Glutamatergic neuron (in vitro differentiated cells): ENCODE data around the gene NAPA. TPM values are rescaled to one million over a fixed set of nuclear protein-coding genes. Genes with fewer than 3 reads are reported as not detected.
A peak's percentile ranks its signal among the peaks of the same experiment; 100 is the strongest.

Source experiments
- DNase-seq: peaks from one replicate; pipeline ENCODE4 v3.0.0; 2022
- H3K27ac Mint-ChIP-seq: one replicate; pipeline ENCODE4 v1.8.0; 2020; ENCODE audit warnings: mild to moderate bottlenecking, mixed read lengths, inconsistent platforms; ENCODE audit not compliant: unreplicated experiment
- H3K27me3 Mint-ChIP-seq: one replicate; pipeline ENCODE4 v1.8.0; 2020; ENCODE audit warnings: mild to moderate bottlenecking, moderate library complexity, mixed read lengths, inconsistent platforms; ENCODE audit not compliant: unreplicated experiment
- H3K36me3 Mint-ChIP-seq: one replicate; pipeline ENCODE4 v1.8.0; 2020; ENCODE audit warnings: mild to moderate bottlenecking, mixed read lengths, inconsistent platforms; ENCODE audit not compliant: unreplicated experiment
- H3K4me1 Mint-ChIP-seq: one replicate; pipeline ENCODE4 v1.8.0; 2020; ENCODE audit warnings: mild to moderate bottlenecking, low read depth, mixed read lengths, inconsistent platforms; ENCODE audit not compliant: unreplicated experiment
- H3K4me3 Mint-ChIP-seq: one replicate; pipeline ENCODE4 v1.8.0; 2020; ENCODE audit warnings: mild to moderate bottlenecking, mixed read lengths, inconsistent platforms; ENCODE audit not compliant: unreplicated experiment
- H3K9me3 Mint-ChIP-seq: one replicate; pipeline ENCODE4 v1.8.0; 2020; ENCODE audit warnings: mild to moderate bottlenecking, moderate library complexity, mixed read lengths, inconsistent platforms; ENCODE audit not compliant: unreplicated experiment
- total RNA-seq: library from RNA; stranded (reverse); fragmentation: NEBNext Ultra II Directional; extraction: Animal tissue kit (Norgen Biotek cat#: 25700); gene quantifications from one replicate; pipeline ENCODE4 v1.2.1, GENCODE V29; 2021; ENCODE audit not compliant: unreplicated experiment
- TF ChIP-seq, protein P1 (sequence below): fragments of 200-600 bp; sonication (generic); IDR thresholded peaks from one replicate; pipeline ENCODE4 v1.5.0; 2021; ENCODE audit not compliant: partially characterized antibody, unreplicated experiment

NAPA gene
- total RNA-seq, 1 donor from 2014 or later: 262 TPM

DNA sequence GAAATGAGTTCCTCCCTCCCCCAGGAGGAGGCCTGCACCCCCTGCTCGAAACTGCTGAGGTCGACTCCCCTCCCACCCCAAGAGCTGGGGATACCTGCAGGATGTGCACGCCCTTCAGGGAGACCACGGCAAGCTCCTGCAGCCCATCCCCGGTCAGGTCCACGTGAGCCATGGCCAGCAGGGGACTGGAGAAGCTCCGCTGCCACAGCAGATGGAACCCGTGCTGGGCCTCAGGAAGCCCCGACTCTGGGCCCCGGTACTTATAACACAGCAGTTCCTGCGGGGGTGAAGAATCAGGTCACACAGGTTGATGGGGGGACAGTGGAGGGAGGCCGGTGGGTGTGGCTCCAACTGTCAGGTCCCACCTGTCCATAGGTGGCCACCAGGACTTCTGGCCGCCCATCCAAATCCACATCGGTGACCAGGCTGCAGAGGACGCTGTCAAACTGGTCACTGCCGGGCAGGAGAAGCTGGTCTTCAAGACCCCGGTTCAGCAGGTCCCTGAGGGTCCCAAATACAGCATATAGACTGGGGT is 38.4 kb downstream of the NAPA start:
- Mint-ChIP-seq H3K4me3 (no peak overlapping the region), H3K36me3 (no peaks in the 10 kb centered on the region), H3K27me3 (peaks cover 2% of the 10 kb centered on the region), H3K27ac (no peak overlapping the region), H3K9me3 (peaks cover 9% of the 10 kb centered on the region), H3K4me1 (peaks cover 12% of the 10 kb centered on the region)
- no peak for DNase-seq
- TF ChIP-seq, protein P1, sequence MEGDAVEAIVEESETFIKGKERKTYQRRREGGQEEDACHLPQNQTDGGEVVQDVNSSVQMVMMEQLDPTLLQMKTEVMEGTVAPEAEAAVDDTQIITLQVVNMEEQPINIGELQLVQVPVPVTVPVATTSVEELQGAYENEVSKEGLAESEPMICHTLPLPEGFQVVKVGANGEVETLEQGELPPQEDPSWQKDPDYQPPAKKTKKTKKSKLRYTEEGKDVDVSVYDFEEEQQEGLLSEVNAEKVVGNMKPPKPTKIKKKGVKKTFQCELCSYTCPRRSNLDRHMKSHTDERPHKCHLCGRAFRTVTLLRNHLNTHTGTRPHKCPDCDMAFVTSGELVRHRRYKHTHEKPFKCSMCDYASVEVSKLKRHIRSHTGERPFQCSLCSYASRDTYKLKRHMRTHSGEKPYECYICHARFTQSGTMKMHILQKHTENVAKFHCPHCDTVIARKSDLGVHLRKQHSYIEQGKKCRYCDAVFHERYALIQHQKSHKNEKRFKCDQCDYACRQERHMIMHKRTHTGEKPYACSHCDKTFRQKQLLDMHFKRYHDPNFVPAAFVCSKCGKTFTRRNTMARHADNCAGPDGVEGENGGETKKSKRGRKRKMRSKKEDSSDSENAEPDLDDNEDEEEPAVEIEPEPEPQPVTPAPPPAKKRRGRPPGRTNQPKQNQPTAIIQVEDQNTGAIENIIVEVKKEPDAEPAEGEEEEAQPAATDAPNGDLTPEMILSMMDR: no peak

DNA sequence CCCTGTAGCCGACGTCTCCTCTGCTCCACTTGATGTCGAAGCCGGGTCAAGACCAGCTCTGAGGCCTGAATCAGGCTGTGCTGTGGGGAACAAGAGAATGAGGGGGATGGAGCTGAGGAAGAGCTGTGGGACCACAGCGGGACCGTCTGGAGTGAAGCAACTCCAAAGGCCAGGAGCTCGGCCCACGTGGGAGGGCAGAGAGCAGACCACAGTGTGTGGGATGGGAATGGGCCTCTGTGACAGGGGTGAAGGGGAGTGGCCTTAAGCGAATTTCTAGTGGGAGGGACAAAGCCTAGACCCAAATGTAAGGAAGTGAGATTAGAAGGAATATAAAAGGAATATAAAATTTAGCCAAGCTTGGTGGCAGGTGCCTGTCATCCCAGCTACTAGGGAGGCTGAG is 39.4 kb downstream of the NAPA start:
- no peaks in the 10 kb centered on the region for H3K36me3 Mint-ChIP-seq
- TF ChIP-seq, protein P1: no peak
- no peak overlapping the region for H3K4me3 Mint-ChIP-seq
- no peak overlapping the region for H3K27ac Mint-ChIP-seq
- peaks cover 4% of the 10 kb centered on the region for H3K27me3 Mint-ChIP-seq
- H3K9me3 Mint-ChIP-seq: peaks cover 6% of the 10 kb centered on the region
- DNase-seq: no peak
- H3K4me1 Mint-ChIP-seq: peaks cover 11% of the 10 kb centered on the region

DNA sequence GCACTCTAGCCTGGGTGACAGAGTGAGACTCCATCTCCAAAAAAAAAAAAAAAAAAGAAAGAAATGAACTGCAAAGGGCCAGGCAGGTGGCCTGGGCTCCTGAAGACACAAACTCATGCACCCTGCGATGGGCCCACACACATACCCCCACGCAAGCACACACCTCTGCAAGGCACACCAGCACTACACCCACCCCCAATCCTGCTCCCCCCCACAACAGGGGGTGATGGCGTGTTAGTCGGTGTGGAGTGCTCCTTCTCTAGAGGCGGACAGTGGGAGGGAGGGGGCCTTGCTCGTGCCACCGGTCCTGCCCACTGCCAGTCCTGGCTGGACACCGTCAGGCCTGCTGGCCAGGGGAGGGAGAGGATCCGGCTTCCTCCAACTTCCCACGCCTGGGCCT is 41.5 kb downstream of the NAPA start:
- TF ChIP-seq, protein P1: no peak

DNA sequence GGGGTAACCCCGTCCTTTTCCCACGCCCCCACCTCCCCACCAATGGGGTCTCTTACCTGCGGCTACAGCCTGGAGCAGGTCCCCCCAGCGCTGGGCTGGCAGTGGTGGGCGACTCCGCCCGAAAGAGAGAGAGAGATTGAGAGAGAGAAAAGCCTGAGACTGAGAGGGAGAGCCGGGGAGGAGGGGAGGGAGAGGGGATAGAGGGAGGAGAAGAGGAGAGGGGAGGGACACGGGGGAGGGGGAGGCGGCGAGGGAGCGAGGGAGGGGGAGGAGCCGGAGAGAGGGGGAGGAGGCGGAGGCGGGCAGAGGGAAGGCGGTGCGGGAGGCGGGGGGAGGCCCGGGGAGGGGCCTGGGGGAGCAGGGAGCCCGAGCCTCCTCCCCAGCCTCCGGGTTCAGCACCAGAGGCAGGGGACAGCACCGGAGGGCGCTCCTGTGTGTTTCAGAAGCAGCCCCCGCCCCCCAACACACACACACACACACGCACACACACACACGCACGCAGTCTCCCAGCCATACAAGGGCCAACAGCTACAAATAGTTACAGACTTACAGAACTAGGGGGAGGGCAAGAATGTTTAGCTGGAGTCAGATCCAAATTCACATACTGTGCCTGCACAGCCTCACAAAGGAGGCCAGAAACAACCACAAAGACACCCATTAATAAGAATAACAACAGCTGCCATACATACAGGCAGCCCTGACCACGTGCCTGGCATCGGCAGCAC is 43.0 kb downstream of the NAPA start, which contains the start of gene SLC8A2:
TSS of gene SLC8A2 (minus strand) at position 161 of the 725 bp plus-strand sequence. CDS start 5,490 bp downstream, outside the sequence.
- H3K36me3 Mint-ChIP-seq: no peaks in the 10 kb centered on the region
- peak within 1 kb of the TSS; percentile 90 for H3K27ac Mint-ChIP-seq
- TF ChIP-seq, protein P1: no peak
- H3K4me1 Mint-ChIP-seq: peaks cover 25% of the 10 kb centered on the region
- DNase-seq: peak; percentile 93
- peak within 1 kb of the TSS; percentile 92 for H3K4me3 Mint-ChIP-seq
- peaks cover 8% of the 10 kb centered on the region for H3K9me3 Mint-ChIP-seq
- H3K27me3 Mint-ChIP-seq: peaks cover 8% of the 10 kb centered on the region

More for the DNA sequence above, 41.5 kb downstream of the NAPA start:
- no peak for DNase-seq
- Mint-ChIP-seq H3K4me1 (peaks cover 24% of the 10 kb centered on the region), H3K4me3 (no peak overlapping the region), H3K9me3 (peaks cover 5% of the 10 kb centered on the region), H3K27ac (no peak overlapping the region), H3K36me3 (no peaks in the 10 kb centered on the region), H3K27me3 (peaks cover 8% of the 10 kb centered on the region)

DNA sequence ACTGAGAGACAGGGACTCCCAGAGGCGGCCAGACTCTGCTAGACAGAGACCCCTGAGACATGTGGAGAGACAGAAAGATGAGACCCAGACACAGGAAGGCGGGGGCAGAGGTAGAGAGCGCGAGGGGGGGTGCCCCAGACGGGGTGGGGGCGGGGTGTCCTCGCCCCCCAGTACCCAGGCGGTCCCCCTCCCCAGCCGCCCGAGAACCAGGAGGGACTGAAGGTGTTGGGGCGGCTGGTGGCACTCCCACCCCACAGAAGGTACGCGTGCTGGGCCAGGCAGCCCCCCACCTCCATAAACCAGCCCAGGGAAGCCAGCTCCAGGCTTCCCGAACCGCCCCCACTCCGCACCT is 43.5 kb downstream of the NAPA start:
- Mint-ChIP-seq H3K4me3 (peak overlapping the region; percentile 92), H3K27ac (peak overlapping the region; percentile 90), H3K27me3 (peaks cover 8% of the 10 kb centered on the region), H3K9me3 (peaks cover 8% of the 10 kb centered on the region), H3K36me3 (no peaks in the 10 kb centered on the region), H3K4me1 (peaks cover 25% of the 10 kb centered on the region)
- TF ChIP-seq, protein P1: no peak
- no peak for DNase-seq
